HG03565 (cell line): Measurements from ENCODE around the gene ACAD9.
"Not testable (repeated sequence)": the region's sequence is repeated elsewhere in the genome, so short reads cannot be mapped to it uniquely, and the experiment has no call there.

Source experiments
- ATAC-seq: cut with Tn5 transposase; IDR thresholded peaks from one replicate; pipeline ENCODE4 v1.9.1; 2021; ENCODE audit warnings: mild to moderate bottlenecking, moderate library complexity; ENCODE audit not compliant: unreplicated experiment

ACAD9 gene

DNA sequence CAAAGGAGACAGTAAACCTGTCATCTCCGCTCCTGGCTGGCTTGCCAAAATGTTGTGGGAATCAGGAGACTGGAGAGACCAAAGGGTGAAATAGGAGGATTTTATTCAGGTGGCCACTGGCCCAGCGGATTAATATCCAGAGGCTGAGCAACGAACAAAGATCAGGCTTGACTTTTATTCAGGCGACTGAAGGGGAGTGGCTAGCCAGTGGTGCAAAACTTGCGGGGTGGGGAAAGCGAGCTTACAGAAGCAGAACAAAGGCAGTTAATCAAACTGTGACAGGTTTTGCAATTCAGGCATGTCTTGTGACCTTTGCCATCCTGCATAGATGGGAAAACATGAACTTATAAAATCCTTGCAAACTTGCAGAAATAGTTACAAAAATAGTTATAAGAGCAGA is 19.8 kb upstream of the ACAD9 start:
- ATAC-seq: no peak

- no peak for ATAC-seq
Observed at GRCh38 chr3:128861491-128861890, 17.9 kb upstream of the ACAD9 start.

DNA sequence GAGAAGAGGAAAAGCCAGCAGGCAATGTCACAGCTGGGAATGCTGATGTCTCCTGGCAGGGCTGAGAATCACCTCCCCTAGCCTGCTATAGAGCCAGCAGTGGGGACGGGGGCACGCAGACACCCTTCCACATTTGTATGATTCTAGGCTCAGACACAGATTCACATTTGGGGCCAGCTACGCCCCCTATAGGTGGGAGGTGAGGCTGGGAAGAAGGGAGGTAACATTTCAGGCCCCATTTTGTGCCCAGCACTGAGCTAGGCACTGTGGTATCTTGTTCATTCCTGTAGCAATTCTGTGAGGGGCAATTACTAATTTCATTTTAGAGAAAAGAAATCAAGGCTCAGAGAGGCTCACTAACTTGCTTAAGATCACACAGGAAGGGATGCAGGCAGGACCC is 15.9 kb upstream of the ACAD9 start:
- ATAC-seq: no peak

- no peak for ATAC-seq
Observed at GRCh38 chr3:128864351-128864811, 15.0 kb upstream of the ACAD9 start.

- ATAC-seq: not testable (repeated sequence)
Observed at GRCh38 chr3:128864849-128865804, 14.3 kb upstream of the ACAD9 start.

- ATAC-seq: no peak
Observed at GRCh38 chr3:128867200-128868125, 12.0 kb upstream of the ACAD9 start.

DNA sequence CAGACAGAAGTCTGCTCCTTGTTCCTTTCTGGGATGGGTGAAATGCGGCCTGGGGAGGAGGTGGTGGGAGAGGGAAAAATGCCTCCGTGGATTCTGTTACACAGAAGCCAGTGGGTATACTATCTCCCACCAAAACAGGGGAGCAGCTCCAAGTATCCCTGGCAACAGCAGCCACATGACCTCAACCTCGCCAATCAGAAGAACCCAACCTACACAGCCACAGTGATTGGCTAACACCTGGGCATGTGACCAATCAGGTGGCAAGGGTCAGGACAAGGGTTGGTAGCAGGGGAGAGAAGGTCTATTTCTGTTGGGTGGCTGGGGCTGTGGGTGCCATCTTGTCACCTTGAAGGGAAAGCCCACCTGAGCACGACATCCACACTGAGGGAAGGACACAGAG is 9.1 kb upstream of the ACAD9 start:
- no peak for ATAC-seq

DNA sequence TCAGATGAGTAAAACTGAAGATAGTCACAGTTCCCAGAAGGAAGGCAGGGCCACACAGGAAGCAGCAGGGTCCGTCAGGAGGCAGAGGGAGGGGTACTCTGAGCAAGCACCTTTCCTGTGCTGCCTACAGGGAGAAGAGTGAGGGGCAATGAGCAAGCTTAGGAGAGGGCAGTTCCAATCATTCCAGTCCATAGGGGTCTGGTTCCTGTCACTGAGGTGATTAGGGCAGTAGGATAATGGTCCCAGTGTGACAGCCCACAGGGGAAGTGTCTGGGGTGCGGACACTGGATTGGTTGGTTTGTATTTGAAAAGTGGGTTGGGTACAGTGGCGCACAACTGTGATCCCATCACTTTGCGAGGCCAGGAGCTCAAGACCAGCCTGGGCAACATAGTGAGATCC is 7.1 kb upstream of the ACAD9 start:
- no peak for ATAC-seq

DNA sequence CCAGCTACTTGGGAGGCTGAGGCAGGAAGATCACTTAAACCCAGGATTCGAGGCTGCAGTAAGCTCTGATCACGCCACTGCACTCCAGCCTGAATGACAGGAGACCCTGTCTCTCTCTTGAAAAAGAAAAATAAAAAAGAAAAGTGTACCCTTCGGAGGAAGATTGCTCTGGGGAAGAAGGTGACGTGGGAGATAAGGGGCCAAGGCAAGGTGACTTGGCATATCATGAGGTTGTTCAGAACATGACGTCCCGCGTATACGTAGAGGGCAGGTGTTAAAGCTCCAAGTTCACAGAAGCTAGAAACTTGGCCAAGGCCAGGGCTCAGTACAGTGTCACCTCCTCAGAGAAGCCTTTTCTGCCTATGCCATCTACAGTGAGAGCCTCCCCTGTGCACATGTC is 6.7 kb upstream of the ACAD9 start:
- no peak for ATAC-seq

- ATAC-seq: no peak
Observed at GRCh38 chr3:128873244-128874022, 6.0 kb upstream of the ACAD9 start.

DNA sequence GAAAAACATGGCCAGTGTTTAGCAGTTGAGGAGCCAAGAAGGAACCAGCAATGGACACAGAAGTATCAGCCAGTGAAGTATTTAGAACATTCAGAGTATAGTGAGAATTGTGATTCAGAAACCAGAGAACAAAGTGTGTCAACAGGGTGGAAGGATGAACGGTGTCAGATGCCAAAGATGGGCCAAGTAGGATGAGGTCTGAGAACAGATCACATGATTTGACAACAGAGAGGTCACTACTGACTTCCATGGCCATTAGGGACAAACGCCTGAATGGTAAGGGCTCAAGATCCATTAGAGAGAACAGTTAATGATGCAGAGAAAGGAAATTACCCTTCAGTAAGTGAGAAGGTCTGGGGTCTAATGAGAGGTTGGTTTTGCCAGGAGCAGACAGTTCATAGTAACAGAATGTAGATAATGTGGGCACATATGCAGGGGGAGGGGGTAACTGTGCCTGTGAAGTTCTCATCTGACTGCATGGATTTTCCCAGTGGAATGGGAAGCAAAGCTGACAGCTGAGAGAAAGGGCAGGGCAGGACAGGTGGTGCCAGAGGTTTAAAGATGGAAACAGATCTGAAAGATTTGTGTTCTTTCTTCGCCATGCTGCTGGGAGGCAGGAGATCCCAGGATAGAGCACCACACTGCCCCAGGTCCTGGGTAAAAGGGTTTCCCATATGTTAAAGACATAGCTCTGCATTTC is 4.8 kb upstream of the ACAD9 start:
- no peak for ATAC-seq

GRCh38 chr3:128875556-128876120 is 3.8 kb upstream of the ACAD9 start:
- no peak for ATAC-seq

DNA sequence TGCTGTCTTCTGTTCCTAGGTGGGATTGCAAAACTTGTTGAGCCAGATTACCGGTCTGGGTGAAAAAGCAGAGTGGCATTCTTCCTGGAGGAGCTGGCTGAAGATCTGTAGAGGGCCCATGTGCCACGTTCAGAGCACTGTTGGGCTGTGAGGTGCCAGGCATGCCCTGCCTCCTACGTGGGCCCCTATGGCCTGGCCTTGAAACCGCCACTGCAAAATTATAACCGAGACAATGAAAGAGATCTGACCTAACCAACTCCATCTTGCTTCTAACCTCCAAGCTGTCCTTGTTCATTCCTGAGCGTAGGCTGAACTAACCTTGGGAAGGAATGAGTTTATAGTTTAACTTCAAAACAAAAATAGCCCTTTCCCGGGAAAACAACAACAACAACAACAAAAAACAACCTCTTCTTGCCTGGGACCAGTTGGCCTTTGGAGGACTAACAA is 1.4 kb upstream of the ACAD9 start:
- ATAC-seq: no peak

- ATAC-seq: peak; percentile 5
Observed at GRCh38 chr3:128878556-128879124, 780 bp upstream of the ACAD9 start.

DNA sequence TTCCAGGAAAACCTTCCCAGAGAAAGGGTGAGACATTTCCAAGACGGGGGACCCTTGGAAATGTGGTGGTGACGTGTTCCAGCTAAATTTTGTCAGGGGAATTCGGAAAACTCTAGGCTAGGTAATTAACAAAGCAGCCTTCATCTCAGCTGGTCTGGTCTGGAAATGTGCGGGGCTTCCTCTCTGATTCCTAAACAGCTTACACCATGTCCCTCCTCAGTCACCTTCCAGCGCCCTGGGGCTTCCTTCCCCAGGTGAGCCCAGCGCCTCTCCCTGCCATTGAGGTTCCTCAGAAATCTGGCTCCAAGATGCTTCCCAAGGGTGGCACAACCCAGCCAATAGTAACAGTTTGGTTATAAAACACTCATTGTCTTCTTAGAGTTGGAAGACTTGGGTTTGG is 571 bp downstream of the ACAD9 start:
- no peak for ATAC-seq

- not testable (repeated sequence) for ATAC-seq
Observed at GRCh38 chr3:128880455-128880854, 1.0 kb downstream of the ACAD9 start.

GRCh38 chr3:128881576-128881975 is 2.2 kb downstream of the ACAD9 start:
- no peak for ATAC-seq

GRCh38 chr3:128882719-128883118 is 3.3 kb downstream of the ACAD9 start:
- ATAC-seq: no peak

DNA sequence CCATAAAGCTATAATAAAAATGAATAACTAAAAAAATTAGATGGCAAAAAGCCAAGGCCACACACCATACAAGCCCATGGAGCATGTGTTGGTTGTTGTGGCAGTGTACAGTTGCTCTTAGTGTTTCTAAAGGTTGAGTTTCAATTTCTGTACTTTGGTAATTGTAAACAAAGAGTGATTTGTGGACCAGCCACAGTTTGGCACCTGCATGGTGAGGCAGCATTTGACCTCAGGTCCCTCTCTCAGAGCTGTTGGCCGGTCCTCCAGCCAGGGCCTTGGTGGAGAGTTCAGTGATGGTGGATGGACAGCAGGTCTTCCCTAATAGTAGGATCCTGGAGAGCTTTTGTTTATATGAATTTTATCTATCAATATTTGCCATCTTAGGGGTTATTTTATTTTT is 5.6 kb downstream of the ACAD9 start:
- no peak for ATAC-seq
